HepG2 (cell line): Measurements from ENCODE around the gene PGC. TPM values are rescaled to one million over a fixed set of nuclear protein-coding genes. Genes with fewer than 3 reads are reported as not detected.
A peak's percentile ranks its signal among the peaks of the same experiment; 100 is the strongest.

Source experiments
- CHCHD3 ChIP-seq: sonication (generic); formaldehyde crosslinking; IDR thresholded peaks from 2 replicates; pipeline ENCODE4 v1.8.0; 2022; ENCODE audit warnings: mild to moderate bottlenecking, missing genetic modification reagents, moderate library complexity
- DMAP1 ChIP-seq: IDR thresholded peaks from 2 replicates; pipeline ENCODE4 v1.6.1; 2016
- ESRRA ChIP-seq: sonication (generic); formaldehyde crosslinking; IDR thresholded peaks from 2 replicates; pipeline ENCODE4 v1.5.1; 2020; ENCODE audit warnings: mild to moderate bottlenecking, low read depth, missing genetic modification reagents
- FIP1L1 ChIP-seq: fragments of 200-400 bp; formaldehyde crosslinking; IDR thresholded peaks from 2 replicates; pipeline ENCODE4 v1.6.1; 2018; ENCODE audit warnings: low read depth, mild to moderate bottlenecking, low read length, moderate library complexity, borderline replicate concordance; ENCODE audit not compliant: insufficient read depth
- FOXP1 ChIP-seq, 2 experiments: fragments of 450-650 bp in 1 of 2; IDR thresholded peaks; 2 replicates each; pipeline ENCODE4 v1.6.1; 2017 to 2018; ENCODE audit warnings: antibody characterized with exemption in 1 of 2
- JARID2 ChIP-seq: sonication (generic); formaldehyde crosslinking; IDR thresholded peaks from 2 replicates; pipeline ENCODE4 v1.8.1; 2023; ENCODE audit warnings: missing genetic modification reagents, inconsistent platforms; ENCODE audit not compliant: insufficient replicate concordance
- JUND ChIP-seq: sonication (generic); formaldehyde crosslinking; IDR thresholded peaks from 2 replicates; pipeline ENCODE4 v1.8.0; 2022; ENCODE audit warnings: mild to moderate bottlenecking, missing genetic modification reagents
- MAF1 ChIP-seq: sonication (generic); formaldehyde crosslinking; IDR thresholded peaks from 2 replicates; pipeline ENCODE4 v1.5.0; 2020; ENCODE audit warnings: missing genetic modification reagents, borderline replicate concordance
- SALL1 ChIP-seq: sonication (generic); formaldehyde crosslinking; IDR thresholded peaks from 2 replicates; pipeline ENCODE4 v1.8.0; 2022; ENCODE audit warnings: mild to moderate bottlenecking, missing genetic modification reagents
- SMARCE1 ChIP-seq: fragments of 450-650 bp; IDR thresholded peaks from 2 replicates; pipeline ENCODE4 v1.6.1; 2017; ENCODE audit warnings: borderline replicate concordance
- THYN1 ChIP-seq: sonication (generic); formaldehyde crosslinking; IDR thresholded peaks from 2 replicates; pipeline ENCODE4 v1.8.1; 2023; ENCODE audit warnings: low read depth, mild to moderate bottlenecking, moderate library complexity, missing genetic modification reagents, borderline replicate concordance
- YEATS4 ChIP-seq: sonication (generic); formaldehyde crosslinking; IDR thresholded peaks from 2 replicates; pipeline ENCODE4 v1.4.0; 2020; ENCODE audit warnings: missing genetic modification reagents, borderline replicate concordance
- ZFP82 ChIP-seq: sonication (generic); formaldehyde crosslinking; IDR thresholded peaks from 2 replicates; pipeline ENCODE4 v1.5.1; 2020; ENCODE audit warnings: mild to moderate bottlenecking, missing genetic modification reagents, borderline replicate concordance
- ZNF160 ChIP-seq: sonication (generic); formaldehyde crosslinking; IDR thresholded peaks from 2 replicates; pipeline ENCODE4 v1.8.0; 2022; ENCODE audit warnings: mild to moderate bottlenecking, inconsistent platforms, missing genetic modification reagents
- ZNF234 ChIP-seq: sonication (generic); formaldehyde crosslinking; conservative IDR thresholded peaks from 2 replicates; pipeline ENCODE4 v1.5.1; 2020; ENCODE audit warnings: mild to moderate bottlenecking, missing genetic modification reagents
- ZNF468 ChIP-seq: sonication (generic); formaldehyde crosslinking; IDR thresholded peaks from 2 replicates; pipeline ENCODE4 v1.8.0; 2022; ENCODE audit warnings: mild to moderate bottlenecking, moderate library complexity, missing genetic modification reagents
- ZNF501 ChIP-seq: sonication (generic); formaldehyde crosslinking; IDR thresholded peaks from 2 replicates; pipeline ENCODE4 v1.5.1; 2020; ENCODE audit warnings: mild to moderate bottlenecking, moderate library complexity, missing genetic modification reagents
- ZNF543 ChIP-seq: sonication (generic); formaldehyde crosslinking; IDR thresholded peaks from 2 replicates; pipeline ENCODE4 v1.4.0; 2020; ENCODE audit warnings: mild to moderate bottlenecking, missing genetic modification reagents
- ZNF598 ChIP-seq: sonication (generic); formaldehyde crosslinking; IDR thresholded peaks from 2 replicates; pipeline ENCODE4 v1.5.1; 2020; ENCODE audit warnings: mild to moderate bottlenecking, missing genetic modification reagents, borderline replicate concordance
- polyA plus RNA-seq, 8 experiments: library from polyadenylated mRNA; depleted of rRNA in 3 of 8; stranded (reverse) in 7 of 8; unstranded in 1 of 8; fragments of >200 nt; fragmentation: Illumina TruSeq in 4 of 8; extraction: Trizol in 4 of 8; gene quantifications; 2 replicates each; pipeline versions ENCODE4 v1.2.1 to v1.2.3, GENCODE V29; 2011 to 2016; ENCODE audit warnings: low read depth in 4 of 8, missing spikeins in 1 of 8, mixed read lengths in 1 of 8; ENCODE audit not compliant: insufficient read depth in 1 of 8
- total RNA-seq, 5 experiments: library from RNA; depleted of rRNA; stranded (reverse); fragments of >200 nt; fragmentation: Illumina TruSeq; extraction: Trizol; gene quantifications; 2 replicates each; pipeline ENCODE4 v1.2.3, GENCODE V29; 2016; ENCODE audit warnings: low read depth in 1 of 5
- TF ChIP-seq, protein P1 (sequence below): sonication (generic); formaldehyde crosslinking; IDR thresholded peaks from 2 replicates; pipeline ENCODE4 v1.4.0; 2020; ENCODE audit warnings: missing genetic modification reagents
- TF ChIP-seq, protein P2 (sequence below): sonication (generic); formaldehyde crosslinking; IDR thresholded peaks from 2 replicates; pipeline ENCODE4 v1.4.0; 2020; ENCODE audit warnings: missing genetic modification reagents, low read depth, mild to moderate bottlenecking, borderline replicate concordance
- TF ChIP-seq, protein P3 (sequence below): sonication (generic); formaldehyde crosslinking; IDR thresholded peaks from 2 replicates; pipeline ENCODE4 v1.8.0; 2022; ENCODE audit warnings: missing genetic modification reagents, mild to moderate bottlenecking, moderate library complexity, borderline replicate concordance
- TF ChIP-seq, protein P4 (sequence below), 2 experiments: fragments of 450-650 bp in 1 of 2; sonication (generic) in 1 of 2; formaldehyde crosslinking; IDR thresholded peaks; 2 replicates each; pipeline versions ENCODE4 v1.5.0 to v1.8.0; 2020 to 2022; ENCODE audit warnings: mild to moderate bottlenecking in 1 of 2, missing genetic modification reagents in 1 of 2

PGC gene
- total and polyA plus RNA-seq, 2 of the 13 experiments (the other 11 are each of a cell fraction or from before 2014, with no cell fraction given), result 426 to 502 TPM

DNA sequence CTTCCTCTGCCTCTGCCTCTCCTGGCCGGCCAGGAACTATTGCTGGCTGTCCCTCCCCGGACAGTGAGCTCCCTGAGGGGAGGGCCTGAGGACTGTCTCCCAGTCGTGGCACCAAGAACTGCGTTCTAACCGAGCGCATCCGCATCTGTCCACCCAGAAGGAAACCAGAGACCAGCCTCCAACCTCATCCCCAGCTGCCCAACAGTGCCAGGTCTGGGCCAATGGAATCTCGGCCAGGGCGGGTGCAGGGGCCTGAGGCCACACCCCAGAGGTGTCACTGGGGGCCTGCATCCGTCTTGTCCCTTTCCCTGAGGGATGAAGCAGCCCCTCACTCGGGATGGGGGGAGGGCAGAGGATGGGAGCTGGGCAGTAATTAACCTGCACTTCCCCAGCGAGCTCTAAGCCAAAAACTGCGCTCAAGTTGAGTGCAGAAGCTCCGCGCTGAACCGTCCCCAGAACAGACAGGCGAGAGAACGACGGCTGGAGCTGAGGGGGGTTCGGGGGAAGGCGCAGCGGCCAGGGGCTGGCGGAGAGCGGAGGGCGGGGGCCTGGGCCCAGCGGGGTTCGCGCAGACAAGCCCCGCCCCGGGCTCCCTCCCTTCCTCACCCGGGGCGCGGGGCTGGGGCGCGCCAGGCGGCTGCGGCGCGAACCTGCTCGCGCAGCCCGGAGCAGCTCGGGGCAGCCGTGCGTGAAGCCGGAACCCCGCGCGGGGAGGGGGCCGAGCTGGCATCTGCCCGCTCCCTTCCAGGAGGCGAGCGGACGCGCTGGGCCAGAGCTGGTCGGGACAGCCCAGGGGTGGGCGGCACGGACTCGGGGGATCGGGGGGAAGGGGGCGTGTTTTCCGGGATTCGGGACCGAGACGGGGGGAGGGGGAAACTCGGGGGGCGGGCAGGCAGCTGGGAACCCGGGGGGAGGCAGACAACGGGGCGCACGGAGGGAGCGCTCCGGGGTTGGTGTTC, 13.2 kb downstream of the PGC start (continued):
- peak; percentile 49; the same call in 1 of the 2 replicates for TF ChIP-seq YEATS4
- TF ChIP-seq, protein P1, sequence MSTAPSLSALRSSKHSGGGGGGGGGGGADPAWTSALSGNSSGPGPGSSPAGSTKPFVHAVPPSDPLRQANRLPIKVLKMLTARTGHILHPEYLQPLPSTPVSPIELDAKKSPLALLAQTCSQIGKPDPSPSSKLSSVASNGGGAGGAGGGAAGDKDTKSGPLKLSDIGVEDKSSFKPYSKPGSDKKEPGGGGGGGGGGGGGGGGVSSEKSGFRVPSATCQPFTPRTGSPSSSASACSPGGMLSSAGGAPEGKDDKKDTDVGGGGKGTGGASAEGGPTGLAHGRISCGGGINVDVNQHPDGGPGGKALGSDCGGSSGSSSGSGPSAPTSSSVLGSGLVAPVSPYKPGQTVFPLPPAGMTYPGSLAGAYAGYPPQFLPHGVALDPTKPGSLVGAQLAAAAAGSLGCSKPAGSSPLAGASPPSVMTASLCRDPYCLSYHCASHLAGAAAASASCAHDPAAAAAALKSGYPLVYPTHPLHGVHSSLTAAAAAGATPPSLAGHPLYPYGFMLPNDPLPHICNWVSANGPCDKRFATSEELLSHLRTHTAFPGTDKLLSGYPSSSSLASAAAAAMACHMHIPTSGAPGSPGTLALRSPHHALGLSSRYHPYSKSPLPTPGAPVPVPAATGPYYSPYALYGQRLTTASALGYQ, result no peak
- TF ChIP-seq, protein P2, sequence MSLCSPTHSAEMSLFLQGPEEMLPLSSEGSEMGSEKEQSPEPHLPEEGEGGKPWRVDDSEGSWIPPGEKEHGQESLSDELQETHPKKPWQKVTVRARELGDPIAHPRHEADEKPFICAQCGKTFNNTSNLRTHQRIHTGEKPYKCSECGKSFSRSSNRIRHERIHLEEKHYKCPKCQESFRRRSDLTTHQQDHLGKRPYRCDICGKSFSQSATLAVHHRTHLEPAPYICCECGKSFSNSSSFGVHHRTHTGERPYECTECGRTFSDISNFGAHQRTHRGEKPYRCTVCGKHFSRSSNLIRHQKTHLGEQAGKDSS (CRISPR knock-in tag), result no peak
- TF ChIP-seq ZNF234 (CRISPR knock-in tag), result no peak
- TF ChIP-seq ZNF501 (CRISPR knock-in tag), result peak; percentile 46; the same call in 1 of the 2 replicates
- peak; percentile 76; the same call in 1 of the 2 replicates for TF ChIP-seq ZNF598 (CRISPR knock-in tag)
- TF ChIP-seq ZNF160 (CRISPR knock-in tag), result no peak
- TF ChIP-seq, protein P3, sequence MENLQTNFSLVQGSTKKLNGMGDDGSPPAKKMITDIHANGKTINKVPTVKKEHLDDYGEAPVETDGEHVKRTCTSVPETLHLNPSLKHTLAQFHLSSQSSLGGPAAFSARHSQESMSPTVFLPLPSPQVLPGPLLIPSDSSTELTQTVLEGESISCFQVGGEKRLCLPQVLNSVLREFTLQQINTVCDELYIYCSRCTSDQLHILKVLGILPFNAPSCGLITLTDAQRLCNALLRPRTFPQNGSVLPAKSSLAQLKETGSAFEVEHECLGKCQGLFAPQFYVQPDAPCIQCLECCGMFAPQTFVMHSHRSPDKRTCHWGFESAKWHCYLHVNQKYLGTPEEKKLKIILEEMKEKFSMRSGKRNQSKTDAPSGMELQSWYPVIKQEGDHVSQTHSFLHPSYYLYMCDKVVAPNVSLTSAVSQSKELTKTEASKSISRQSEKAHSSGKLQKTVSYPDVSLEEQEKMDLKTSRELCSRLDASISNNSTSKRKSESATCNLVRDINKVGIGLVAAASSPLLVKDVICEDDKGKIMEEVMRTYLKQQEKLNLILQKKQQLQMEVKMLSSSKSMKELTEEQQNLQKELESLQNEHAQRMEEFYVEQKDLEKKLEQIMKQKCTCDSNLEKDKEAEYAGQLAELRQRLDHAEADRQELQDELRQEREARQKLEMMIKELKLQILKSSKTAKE (CRISPR knock-in tag), result peak; percentile 8
- TF ChIP-seq, protein P4, sequence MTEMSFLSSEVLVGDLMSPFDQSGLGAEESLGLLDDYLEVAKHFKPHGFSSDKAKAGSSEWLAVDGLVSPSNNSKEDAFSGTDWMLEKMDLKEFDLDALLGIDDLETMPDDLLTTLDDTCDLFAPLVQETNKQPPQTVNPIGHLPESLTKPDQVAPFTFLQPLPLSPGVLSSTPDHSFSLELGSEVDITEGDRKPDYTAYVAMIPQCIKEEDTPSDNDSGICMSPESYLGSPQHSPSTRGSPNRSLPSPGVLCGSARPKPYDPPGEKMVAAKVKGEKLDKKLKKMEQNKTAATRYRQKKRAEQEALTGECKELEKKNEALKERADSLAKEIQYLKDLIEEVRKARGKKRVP (CRISPR knock-in tag; IDR thresholded peaks at IDR 0.05), result no peak
- no peak for TF ChIP-seq ZNF468 (CRISPR knock-in tag)
- peak; percentile 2; the same call in 1 of the 2 replicates for TF ChIP-seq DMAP1 (CRISPR knock-in tag)
- TF ChIP-seq FOXP1 (IDR thresholded peaks at IDR 0.05), result no peak
- TF ChIP-seq FOXP1 (CRISPR knock-in tag; IDR thresholded peaks at IDR 0.05), result no peak
- TF ChIP-seq ZNF543 (CRISPR knock-in tag), result no peak
- no peak for TF ChIP-seq THYN1
- peak; percentile 83; the same call in 1 of the 2 replicates for TF ChIP-seq FIP1L1
- no peak for TF ChIP-seq ZFP82
- peak; percentile 50; the same call in 1 of the 2 replicates for TF ChIP-seq SALL1 (CRISPR knock-in tag)
- TF ChIP-seq MAF1 (CRISPR knock-in tag), result no peak
- TF ChIP-seq JARID2 (CRISPR knock-in tag), result no peak
- 0 out of 2 replicates have a peak, but pooled peaks have one; percentile 41 for TF ChIP-seq CHCHD3 (CRISPR knock-in tag)
- no peak for TF ChIP-seq ESRRA
- TF ChIP-seq JUND (CRISPR knock-in tag), result no peak
- no peak for TF ChIP-seq SMARCE1
